Loucy (cell line): ENCODE results near the gene TMBIM4.
A peak's percentile ranks its signal among the peaks of the same experiment; 100 is the strongest.

ENCODE experiments used
- H2AFZ ChIP-seq: fragments of 200-600 bp; sonication (generic); 2 replicates; pipeline ENCODE4 v1.6.0; 2016; ENCODE audit warnings: antibody characterized with exemption, mild to moderate bottlenecking, low read length, moderate library complexity
- H3F3A ChIP-seq: fragments of 200-600 bp; 2 replicates; pipeline ENCODE4 v1.6.0; 2016; ENCODE audit warnings: antibody characterized with exemption, low read depth, mild to moderate bottlenecking
- H3K27me3 ChIP-seq: fragments of 200-600 bp; sonication (generic); 2 replicates; pipeline ENCODE4 v1.6.1; 2014; ENCODE audit warnings: low read length, mild to moderate bottlenecking; ENCODE audit not compliant: insufficient read depth, poor library complexity, severe bottlenecking
- H3K36me3 ChIP-seq: fragments of 200-600 bp; sonication (generic); 2 replicates; pipeline ENCODE4 v1.6.1; 2016; ENCODE audit warnings: low read length; ENCODE audit not compliant: insufficient read depth
- H3K4me1 ChIP-seq: fragments of 200-600 bp; sonication (generic); 2 replicates; pipeline ENCODE4 v1.5.1; 2014; ENCODE audit warnings: low read length, mild to moderate bottlenecking; ENCODE audit not compliant: insufficient read depth, poor library complexity, severe bottlenecking
- H3K4me2 ChIP-seq: fragments of 200-600 bp; sonication (generic); 2 replicates; pipeline ENCODE4 v1.6.0; 2014; ENCODE audit warnings: antibody characterized with exemption, low read length, low read depth, mild to moderate bottlenecking; ENCODE audit not compliant: poor library complexity, severe bottlenecking
- H3K4me3 ChIP-seq: fragments of 200-600 bp; sonication (generic); 2 replicates; pipeline ENCODE4 v1.5.1; 2014; ENCODE audit warnings: low read length, mild to moderate bottlenecking, mixed read lengths; ENCODE audit not compliant: poor library complexity, severe bottlenecking
- H3K79me2 ChIP-seq: fragments of 200-600 bp; sonication (generic); 2 replicates; pipeline ENCODE4 v1.6.1; 2014; ENCODE audit warnings: low read length; ENCODE audit not compliant: insufficient read depth
- H3K9ac ChIP-seq: fragments of 200-600 bp; sonication (generic); 2 replicates; pipeline ENCODE4 v1.6.0; 2014; ENCODE audit warnings: mild to moderate bottlenecking, low read depth, low read length, moderate library complexity; ENCODE audit not compliant: poor library complexity, severe bottlenecking
- H3K9me2 ChIP-seq: fragments of 200-600 bp; sonication (generic); replicated peaks from 2 replicates; pipeline ENCODE4 v1.6.1; 2016; ENCODE audit warnings: low read depth, low read length, mixed read lengths
- H3K9me3 ChIP-seq: fragments of 200-600 bp; sonication (generic); 2 replicates; pipeline ENCODE4 v1.6.1; 2014; ENCODE audit warnings: mild to moderate bottlenecking, antibody characterized with exemption, low read length, low read depth; ENCODE audit not compliant: insufficient read depth
- H4K20me1 ChIP-seq: fragments of 200-600 bp; sonication (generic); 2 replicates; pipeline ENCODE4 v1.6.0; 2014; ENCODE audit warnings: antibody characterized with exemption, low read length, mild to moderate bottlenecking; ENCODE audit not compliant: insufficient read depth, poor library complexity, severe bottlenecking
- CTCF ChIP-seq: fragments of 200-600 bp; sonication (generic); conservative IDR thresholded peaks from 2 replicates; pipeline ENCODE4 v1.5.1; 2014; ENCODE audit warnings: mild to moderate bottlenecking, antibody characterized with exemption, low read length
- EZH2phosphoT487 ChIP-seq: fragments of 200-600 bp; IDR thresholded peaks from 2 replicates; pipeline ENCODE4 v1.6.1; 2018; ENCODE audit warnings: antibody characterized with exemption, mild to moderate bottlenecking, moderate library complexity, borderline replicate concordance

The TMBIM4 gene

GRCh38 chr12:66162701-66163100, 7.1 kb downstream of the TMBIM4 start:
- peaks cover 13% of the 10 kb centered on the region for H4K20me1 ChIP-seq
- no peak overlapping the region for H3K9ac ChIP-seq
- TF ChIP-seq EZH2phosphoT487 (no peak), CTCF (no peak)
- peaks cover 18% of the 10 kb centered on the region; the same call in 1 of the 2 replicates for H3K9me3 ChIP-seq
- H2AFZ ChIP-seq = no peak overlapping the region
- H3K9me2 ChIP-seq = no peaks in the 10 kb centered on the region
- H3K4me3 ChIP-seq = no peak overlapping the region
- H3K4me2 ChIP-seq = peak overlapping the region; percentile 4
- H3K4me1 ChIP-seq = peaks cover 12% of the 10 kb centered on the region
- H3K36me3 ChIP-seq = peaks cover 18% of the 10 kb centered on the region
- H3K79me2 ChIP-seq = peaks cover 87% of the 10 kb centered on the region
- no peaks in the 10 kb centered on the region for H3K27me3 ChIP-seq
- H3F3A ChIP-seq = no peaks in the 10 kb centered on the region

- peaks cover 69% of the 10 kb centered on the region for H3K79me2 ChIP-seq
- H3K36me3 ChIP-seq = peaks cover 18% of the 10 kb centered on the region
- H3K27me3 ChIP-seq = no peaks in the 10 kb centered on the region
- no peaks in the 10 kb centered on the region for H3K9me2 ChIP-seq
- H2AFZ ChIP-seq = no peak overlapping the region
- no peak overlapping the region for H3K9ac ChIP-seq
- H4K20me1 ChIP-seq = peaks cover 13% of the 10 kb centered on the region
- no peaks in the 10 kb centered on the region for H3F3A ChIP-seq
- H3K4me2 ChIP-seq = no peak overlapping the region
- peaks cover 15% of the 10 kb centered on the region; the same call in 1 of the 2 replicates for H3K9me3 ChIP-seq
- peaks cover 4% of the 10 kb centered on the region for H3K4me1 ChIP-seq
- TF ChIP-seq EZH2phosphoT487 (no peak), CTCF (no peak)
- no peak overlapping the region for H3K4me3 ChIP-seq
Measured at GRCh38 chr12:66160704-66161103, 9.1 kb downstream of the TMBIM4 start.

- H3K27me3 ChIP-seq = no peaks in the 10 kb centered on the region
- peaks cover 4% of the 10 kb centered on the region for H3K4me1 ChIP-seq
- peaks cover 18% of the 10 kb centered on the region for H3K36me3 ChIP-seq
- no peak for TF ChIP-seq CTCF
- TF ChIP-seq EZH2phosphoT487 = no peak
- no peak overlapping the region for H3K4me2 ChIP-seq
- H3F3A ChIP-seq = no peaks in the 10 kb centered on the region
- H3K79me2 ChIP-seq = peaks cover 53% of the 10 kb centered on the region; the same call in 1 of the 2 replicates
- peaks cover 13% of the 10 kb centered on the region for H4K20me1 ChIP-seq
- H3K4me3 ChIP-seq = no peak overlapping the region
- H3K9me2 ChIP-seq = no peaks in the 10 kb centered on the region
- H3K9me3 ChIP-seq = no peaks in the 10 kb centered on the region
- H2AFZ ChIP-seq = no peak overlapping the region
- H3K9ac ChIP-seq = no peak overlapping the region
Measured at GRCh38 chr12:66159123-66159522, 10.7 kb downstream of the TMBIM4 start.
